GM10248 (cell line): ENCODE measurements around the gene SIRPG.

Source experiments
- CTCF ChIA-PET: fragments of 300-600 bp; sonication (Branson Sonifier 250); formaldehyde crosslinking; extraction: SDS; loops from one replicate; lab custom pipeline; 2021; ENCODE audit warnings: antibody characterized with exemption; lab: Yijun Ruan, JAX
- POLR2A ChIA-PET: fragments of 350-650 bp; sonication (Branson Sonifier 250); formaldehyde crosslinking; extraction: SDS; loops from one replicate; lab custom pipeline; 2020; ENCODE audit warnings: antibody characterized with exemption; lab: Yijun Ruan, JAX
- DNase-seq: peaks from one replicate; pipeline ENCODE4 v3.0.0; 2012; ENCODE audit errors: extremely low spot score
- CTCF ChIP-seq: IDR thresholded peaks from 2 replicates; pipeline ENCODE4 v1.5.1; 2012; ENCODE audit warnings: mild to moderate bottlenecking, low read depth; ENCODE audit errors: extremely low read depth, missing control alignments, control extremely low read depth

Gene SIRPG

GRCh38 chr20:1673424-1673823, 15.8 kb upstream of the SIRPG start:
- ChIA-PET POLR2A (no interaction called here), CTCF (no interaction called here)
- no peak for TF ChIP-seq CTCF
- no peak for DNase-seq

GRCh38 chr20:1672728-1673127, 15.1 kb upstream of the SIRPG start:
- no peak for TF ChIP-seq CTCF
- POLR2A ChIA-PET: no interaction called here
- CTCF ChIA-PET: no interaction called here
- DNase-seq: no peak

GRCh38 chr20:1671891-1672669, 14.5 kb upstream of the SIRPG start:
- ChIA-PET CTCF (no interaction called here), POLR2A (no interaction called here)
- no peak for DNase-seq
- TF ChIP-seq CTCF: no peak

- no peak for TF ChIP-seq CTCF
Observed at GRCh38 chr20:1669304-1669703, 11.7 kb upstream of the SIRPG start.

GRCh38 chr20:1667502-1668085, 10.0 kb upstream of the SIRPG start:
- CTCF ChIA-PET: interaction anchor here (1.0 to 1.1 kb wide), 2 partner anchors 9 to 49 kb away, joined by 3 to 5 read pairs; no protein-coding TSS in a partner anchor

More at GRCh38 chr20:1669304-1669703, 11.7 kb upstream of the SIRPG start:
- ChIA-PET POLR2A (no interaction called here), CTCF (interaction anchor here (1.3 to 1.5 kb wide), 3 partner anchors 9 to 108 kb away, joined by 3 to 5 read pairs (median 3); no protein-coding TSS in a partner anchor)
- no peak for DNase-seq

More at GRCh38 chr20:1667502-1668085, 10.0 kb upstream of the SIRPG start:
- TF ChIP-seq CTCF: no peak
- no peak for DNase-seq
- POLR2A ChIA-PET: no interaction called here
